HEK293T (cell line): ENCODE results near the gene PITX2.

Experiments used
- L3MBTL2 ChIP-seq: fragments of 450-650 bp; conservative IDR thresholded peaks from 2 replicates; pipeline ENCODE4 v1.6.1; 2016; ENCODE audit warnings: mild to moderate bottlenecking
- NFRKB ChIP-seq: fragments of 450-650 bp; IDR thresholded peaks from 2 replicates; pipeline ENCODE4 v1.6.1; 2016; ENCODE audit warnings: mild to moderate bottlenecking, moderate library complexity
- TARDBP ChIP-seq: fragments of 450-650 bp; IDR thresholded peaks from 2 replicates; pipeline ENCODE4 v1.6.1; 2016
- ZNF384 ChIP-seq: fragments of 450-650 bp; IDR thresholded peaks from 2 replicates; pipeline ENCODE4 v1.6.1; 2016

DNA sequence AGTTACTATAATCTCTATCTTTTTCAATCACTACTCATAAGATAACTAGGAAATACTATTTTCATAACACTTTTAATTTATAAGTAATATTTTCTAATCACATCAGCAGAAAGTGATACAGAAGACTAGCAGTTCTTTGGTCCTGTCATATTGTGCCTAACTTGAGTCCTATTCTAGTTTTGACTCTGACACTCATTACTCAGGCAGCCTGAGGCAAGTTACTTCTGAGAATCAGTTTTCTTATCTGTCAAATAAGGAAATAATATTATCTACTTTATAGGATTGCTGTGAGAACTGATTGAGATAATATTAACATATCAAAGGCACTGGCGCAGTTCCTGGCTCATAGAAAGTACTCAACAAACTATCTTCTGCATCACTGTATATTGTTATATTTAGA is 17.8 kb downstream of the PITX2 start:
- TF ChIP-seq L3MBTL2 (no peak), NFRKB (no peak), ZNF384 (no peak), TARDBP (no peak)
